Mesothelial cell of epicardium (in vitro differentiated cells): ENCODE measurements around the gene RAD23B. TPM values are rescaled to one million over a fixed set of nuclear protein-coding genes. Genes with fewer than 3 reads are reported as not detected.

Source experiments
- DNase-seq, 2 experiments: peaks; one replicate each; pipeline ENCODE4 v3.0.0; 2021; ENCODE audit warnings: low spot score in 2 of 2; ENCODE audit not compliant: unreplicated experiment in 2 of 2
- H3K27ac Mint-ChIP-seq: 2 replicates; pipeline ENCODE4 v1.8.0; 2021; ENCODE audit warnings: mixed read lengths
- H3K27me3 Mint-ChIP-seq: 2 replicates; pipeline ENCODE4 v1.8.0; 2021; ENCODE audit warnings: low read depth, mixed read lengths
- H3K36me3 Mint-ChIP-seq: 2 replicates; pipeline ENCODE4 v1.8.0; 2021; ENCODE audit warnings: mixed read lengths
- H3K4me1 Mint-ChIP-seq: 2 replicates; pipeline ENCODE4 v1.8.0; 2021; ENCODE audit warnings: mixed read lengths
- H3K4me3 Mint-ChIP-seq: 2 replicates; pipeline ENCODE4 v1.8.0; 2021; ENCODE audit warnings: mild to moderate bottlenecking, moderate library complexity, mixed read lengths
- H3K9me3 Mint-ChIP-seq: 2 replicates; pipeline ENCODE4 v1.8.0; 2021; ENCODE audit warnings: mixed read lengths
- total RNA-seq: library from RNA; stranded (reverse); gene quantifications from 3 replicates; pipeline ENCODE4 v1.2.1, GENCODE V29; 2021
- TF ChIP-seq, protein P1 (sequence below): fragments of 200-600 bp; sonication (generic); IDR thresholded peaks from one replicate; pipeline ENCODE4 v1.5.0; 2021; ENCODE audit warnings: antibody characterized with exemption; ENCODE audit not compliant: unreplicated experiment

The RAD23B gene
- total RNA-seq, 1 donor from 2014 or later = 101 TPM

DNA sequence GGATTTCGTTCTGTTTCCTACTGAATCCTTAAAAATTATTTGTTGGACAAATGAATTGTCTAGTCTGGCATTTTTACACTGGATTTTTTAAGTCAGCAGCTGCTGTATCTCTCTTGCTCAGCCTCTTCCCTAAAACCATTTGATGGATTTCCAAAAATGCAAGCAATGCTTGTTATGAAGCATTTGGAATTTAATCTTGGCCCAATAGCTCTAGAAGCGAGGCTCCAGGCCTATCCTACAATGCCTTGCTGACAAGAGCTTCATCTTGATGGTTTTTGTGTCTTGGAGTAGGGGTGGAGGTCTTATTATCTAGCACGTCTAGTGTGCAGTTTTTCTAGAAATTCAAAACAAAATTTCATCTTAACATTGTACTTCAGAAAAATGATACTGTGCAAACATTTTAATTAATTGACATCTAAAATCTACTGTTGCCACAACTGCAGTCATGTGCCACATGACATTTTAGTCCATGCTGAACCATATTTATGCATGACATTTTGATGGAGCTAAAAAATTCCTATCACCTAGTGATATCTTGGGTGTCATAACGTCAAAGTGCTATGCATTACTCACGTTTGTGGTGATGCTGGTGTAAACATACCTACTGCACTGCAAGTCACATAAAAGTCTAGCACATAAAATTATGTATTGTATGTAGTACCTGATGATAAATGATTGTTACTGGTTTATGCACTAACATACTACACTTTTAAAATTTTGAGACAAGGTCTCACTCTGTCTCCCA lies 5.9 kb upstream of the RAD23B start:
- TF ChIP-seq, protein P1, sequence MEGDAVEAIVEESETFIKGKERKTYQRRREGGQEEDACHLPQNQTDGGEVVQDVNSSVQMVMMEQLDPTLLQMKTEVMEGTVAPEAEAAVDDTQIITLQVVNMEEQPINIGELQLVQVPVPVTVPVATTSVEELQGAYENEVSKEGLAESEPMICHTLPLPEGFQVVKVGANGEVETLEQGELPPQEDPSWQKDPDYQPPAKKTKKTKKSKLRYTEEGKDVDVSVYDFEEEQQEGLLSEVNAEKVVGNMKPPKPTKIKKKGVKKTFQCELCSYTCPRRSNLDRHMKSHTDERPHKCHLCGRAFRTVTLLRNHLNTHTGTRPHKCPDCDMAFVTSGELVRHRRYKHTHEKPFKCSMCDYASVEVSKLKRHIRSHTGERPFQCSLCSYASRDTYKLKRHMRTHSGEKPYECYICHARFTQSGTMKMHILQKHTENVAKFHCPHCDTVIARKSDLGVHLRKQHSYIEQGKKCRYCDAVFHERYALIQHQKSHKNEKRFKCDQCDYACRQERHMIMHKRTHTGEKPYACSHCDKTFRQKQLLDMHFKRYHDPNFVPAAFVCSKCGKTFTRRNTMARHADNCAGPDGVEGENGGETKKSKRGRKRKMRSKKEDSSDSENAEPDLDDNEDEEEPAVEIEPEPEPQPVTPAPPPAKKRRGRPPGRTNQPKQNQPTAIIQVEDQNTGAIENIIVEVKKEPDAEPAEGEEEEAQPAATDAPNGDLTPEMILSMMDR = no peak
- no peaks in the 10 kb centered on the region for H3K27me3 Mint-ChIP-seq
- no peak overlapping the region for H3K27ac Mint-ChIP-seq
- DNase-seq = no peak
- H3K9me3 Mint-ChIP-seq = no peaks in the 10 kb centered on the region
- no peak overlapping the region for H3K4me3 Mint-ChIP-seq
- H3K4me1 Mint-ChIP-seq = peaks cover 21% of the 10 kb centered on the region
- no peaks in the 10 kb centered on the region for H3K36me3 Mint-ChIP-seq

DNA sequence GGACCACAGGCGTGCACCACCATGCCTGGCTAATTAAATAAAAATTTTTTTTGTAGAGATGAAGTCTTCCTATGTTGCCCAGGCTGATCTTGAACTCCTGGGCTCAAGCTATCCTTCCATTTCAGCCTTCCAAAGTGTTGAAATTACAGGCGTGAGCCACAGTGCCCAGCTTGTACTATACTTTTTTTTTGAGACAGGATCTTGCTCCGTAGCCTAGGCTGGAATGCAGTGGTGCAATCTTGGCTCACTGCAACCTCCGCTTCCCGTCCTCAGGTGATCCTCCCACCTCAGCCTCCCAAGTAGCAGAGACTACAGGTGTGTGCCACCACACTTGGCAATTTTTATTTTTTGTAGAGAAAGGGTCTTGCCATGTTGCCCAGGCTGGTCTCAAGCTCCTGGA lies 5.3 kb upstream of the RAD23B start:
- Mint-ChIP-seq H3K4me1 (peaks cover 23% of the 10 kb centered on the region), H3K9me3 (no peaks in the 10 kb centered on the region), H3K4me3 (no peak overlapping the region), H3K27me3 (no peaks in the 10 kb centered on the region), H3K36me3 (no peaks in the 10 kb centered on the region), H3K27ac (no peak overlapping the region)
- TF ChIP-seq, protein P1 = no peak
- DNase-seq = no peak

DNA sequence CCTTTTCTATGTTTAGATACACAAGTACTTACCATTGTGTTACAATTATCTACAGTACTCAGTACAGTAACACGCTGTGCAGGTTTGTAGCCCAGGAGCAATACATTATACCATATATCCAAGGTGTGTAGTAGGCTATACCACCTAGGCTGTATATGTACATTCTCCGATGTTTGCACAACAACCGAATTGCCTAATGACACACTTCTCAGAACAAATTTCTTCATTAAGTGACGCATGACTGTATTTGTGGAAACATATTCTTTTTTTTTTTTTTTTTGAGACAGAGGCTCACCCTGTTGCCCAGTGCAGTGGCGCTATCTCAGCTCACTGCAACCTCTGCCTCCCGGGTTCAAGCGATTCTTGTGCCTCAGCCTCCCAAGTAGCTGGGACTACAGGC lies 4.0 kb upstream of the RAD23B start:
- H3K27ac Mint-ChIP-seq = no peak overlapping the region
- H3K36me3 Mint-ChIP-seq = no peaks in the 10 kb centered on the region
- DNase-seq = no peak
- no peaks in the 10 kb centered on the region for H3K27me3 Mint-ChIP-seq
- TF ChIP-seq, protein P1 = no peak
- no peaks in the 10 kb centered on the region for H3K9me3 Mint-ChIP-seq
- peaks cover 23% of the 10 kb centered on the region for H3K4me1 Mint-ChIP-seq
- H3K4me3 Mint-ChIP-seq = no peak overlapping the region

DNA sequence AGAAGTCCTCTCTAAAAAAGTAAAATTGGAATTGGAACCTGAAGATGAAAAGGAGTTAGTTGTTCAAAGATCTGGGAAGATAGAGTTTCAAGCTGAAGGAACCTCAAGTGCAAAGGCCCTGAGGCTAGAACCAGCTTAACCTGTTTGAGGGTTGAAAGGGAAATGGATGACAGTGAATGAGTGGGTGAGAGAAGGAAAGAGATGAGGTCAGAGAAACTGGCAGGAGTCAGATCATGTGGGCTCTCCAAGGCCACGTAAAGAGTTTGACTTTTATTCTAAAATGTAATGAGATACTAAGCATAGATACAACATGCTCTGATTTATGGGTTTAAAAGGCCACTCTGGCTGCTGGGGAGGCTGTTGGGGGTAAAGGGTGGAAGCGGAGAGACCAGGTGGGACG lies 2.5 kb upstream of the RAD23B start:
- Mint-ChIP-seq H3K27me3 (no peaks in the 10 kb centered on the region), H3K27ac (peak overlapping the region; percentile 58), H3K36me3 (no peaks in the 10 kb centered on the region), H3K4me1 (peaks cover 29% of the 10 kb centered on the region), H3K4me3 (no peak overlapping the region), H3K9me3 (no peaks in the 10 kb centered on the region)
- TF ChIP-seq, protein P1 = no peak
- DNase-seq = no peak

DNA sequence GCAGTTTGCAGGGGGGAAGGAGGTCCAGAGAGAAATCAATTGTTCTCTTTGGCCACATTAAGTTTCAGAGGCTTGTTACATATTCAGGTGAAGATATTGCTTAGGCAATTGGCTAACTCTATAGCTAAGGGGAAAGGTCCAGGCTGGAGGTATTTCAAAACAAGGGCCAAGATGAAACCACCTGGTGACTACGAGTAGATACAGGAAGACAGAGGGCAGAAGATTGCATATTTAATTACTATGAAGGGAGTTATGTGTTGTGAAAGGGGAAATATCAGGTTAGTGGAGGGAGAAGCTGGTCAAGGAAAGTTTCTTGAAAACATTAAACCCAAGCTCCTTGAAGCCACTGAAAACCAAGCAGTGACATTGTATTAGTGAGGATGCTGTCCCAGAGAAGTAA lies 1.9 kb upstream of the RAD23B start:
- Mint-ChIP-seq H3K36me3 (no peaks in the 10 kb centered on the region), H3K4me1 (peaks cover 35% of the 10 kb centered on the region), H3K9me3 (no peaks in the 10 kb centered on the region), H3K27me3 (no peaks in the 10 kb centered on the region), H3K4me3 (no peak overlapping the region), H3K27ac (peak overlapping the region; percentile 58)
- no peak for DNase-seq
- TF ChIP-seq, protein P1 = no peak
